IMR-90 (cell line): Measurements from ENCODE around the gene C19orf73. TPM values are rescaled to one million over a fixed set of nuclear protein-coding genes. Genes with fewer than 3 reads are reported as not detected.
A peak's percentile ranks its signal among the peaks of the same experiment; 100 is the strongest.

Experiments
- ATAC-seq: fragments of 200-7000 bp; cut with Tn5 transposase; 2 replicates; pipeline ENCODE4 v1.9.1; 2020; ENCODE audit warnings: low read depth, mild to moderate bottlenecking, moderate library complexity
- BruUV-seq: library from RNA; stranded (reverse); fragments of 400-500 nt; replicated peaks from 2 replicates; lab custom pipeline; 2021; lab: Mats Ljungman, UMichigan
- CTCF ChIA-PET: fragments of 300-600 bp; formaldehyde crosslinking; extraction: SDS; loops from one replicate; lab custom pipeline; 2021; ENCODE audit warnings: antibody characterized with exemption; lab: Yijun Ruan, JAX
- POLR2A ChIA-PET: fragments of 300-600 bp; sonication (Branson Sonifier 250); formaldehyde crosslinking; loops from one replicate; lab custom pipeline; 2022; ENCODE audit warnings: antibody characterized with exemption; ENCODE audit not compliant: unreplicated experiment; lab: Charles Lee
- DNase-seq: peaks from one replicate; pipeline ENCODE4 v3.0.0; 2013
- H2AFZ ChIP-seq: replicated peaks from 2 replicates; pipeline ENCODE3; 2013; ENCODE audit warnings: low read length, mild to moderate bottlenecking; ENCODE audit not compliant: poor library complexity
- H2AK5ac ChIP-seq: 2 replicates; pipeline ENCODE4 v1.6.1; 2013; ENCODE audit warnings: low read depth, low read length, inconsistent platforms
- H2AK9ac ChIP-seq: replicated peaks from 2 replicates; pipeline ENCODE3; 2013; ENCODE audit warnings: mild to moderate bottlenecking, low read depth, low read length, moderate library complexity; ENCODE audit not compliant: poor library complexity
- H2BK120ac ChIP-seq: 2 replicates; pipeline ENCODE4 v1.6.1; 2013; ENCODE audit warnings: low read depth, low read length, inconsistent platforms
- H2BK15ac ChIP-seq: 3 replicates; pipeline ENCODE4 v1.6.1; 2013; ENCODE audit warnings: low read depth, low read length, inconsistent platforms
- H2BK20ac ChIP-seq: 2 replicates; pipeline ENCODE4 v1.6.1; 2013; ENCODE audit warnings: low read depth, mild to moderate bottlenecking, inconsistent platforms, low read length, moderate library complexity
- H2BK5ac ChIP-seq: 2 replicates; pipeline ENCODE4 v1.6.1; 2013; ENCODE audit warnings: mild to moderate bottlenecking, low read depth, low read length, inconsistent platforms; ENCODE audit not compliant: poor library complexity, severe bottlenecking
- H3K14ac ChIP-seq: replicated peaks from 2 replicates; pipeline ENCODE4 v1.6.1; 2013; ENCODE audit warnings: low read depth, low read length, inconsistent platforms
- H3K18ac ChIP-seq: 2 replicates; pipeline ENCODE4 v1.6.1; 2013; ENCODE audit warnings: low read depth, low read length, control low read depth
- H3K23ac ChIP-seq: 2 replicates; pipeline ENCODE4 v1.6.1; 2013; ENCODE audit warnings: low read depth, low read length, inconsistent platforms
- H3K27ac ChIP-seq: 2 replicates; pipeline ENCODE4 v1.5.1; 2013; ENCODE audit warnings: mild to moderate bottlenecking, control low read depth, low read length; ENCODE audit not compliant: insufficient read depth
- H3K27me3 ChIP-seq: 2 replicates; pipeline ENCODE4 v1.6.1; 2013; ENCODE audit warnings: low read length; ENCODE audit not compliant: control insufficient read depth, insufficient read depth
- H3K36me3 ChIP-seq: 2 replicates; pipeline ENCODE4 v1.6.1; 2013; ENCODE audit warnings: low read length, mixed read lengths; ENCODE audit not compliant: control insufficient read depth, insufficient read depth
- H3K4ac ChIP-seq: 2 replicates; pipeline ENCODE4 v1.6.1; 2013; ENCODE audit warnings: low read depth, low read length, inconsistent platforms
- H3K4me1 ChIP-seq: 2 replicates; pipeline ENCODE4 v1.6.1; 2013; ENCODE audit warnings: low read length, mixed read lengths; ENCODE audit not compliant: control insufficient read depth, insufficient read depth
- H3K4me2 ChIP-seq: 2 replicates; pipeline ENCODE4 v1.6.1; 2013; ENCODE audit warnings: low read depth, mild to moderate bottlenecking, control low read depth, low read length, moderate library complexity
- H3K4me3 ChIP-seq: 2 replicates; pipeline ENCODE4 v1.5.1; 2013; ENCODE audit warnings: low read depth, mild to moderate bottlenecking, control low read depth, low read length, moderate library complexity; ENCODE audit not compliant: insufficient read depth
- H3K56ac ChIP-seq: 2 replicates; pipeline ENCODE4 v1.6.1; 2013; ENCODE audit warnings: low read length, inconsistent platforms; ENCODE audit not compliant: insufficient read depth; ENCODE audit errors: extremely low read depth
- H3K79me1 ChIP-seq, 2 experiments: 2 replicates each; pipeline ENCODE4 v1.6.1; 2013; ENCODE audit warnings: low read length in 2 of 2, inconsistent platforms in 1 of 2, low read depth in 1 of 2
- H3K9ac ChIP-seq: 2 replicates; pipeline ENCODE4 v1.6.1; 2013; ENCODE audit warnings: low read depth, low read length, control low read depth
- H3K9me1 ChIP-seq: 2 replicates; pipeline ENCODE4 v1.6.1; 2013; ENCODE audit warnings: low read length, inconsistent platforms; ENCODE audit not compliant: insufficient read depth
- H3K9me3 ChIP-seq: 2 replicates; pipeline ENCODE4 v1.6.1; 2013; ENCODE audit warnings: low read length; ENCODE audit not compliant: control insufficient read depth, insufficient read depth
- H4K20me1 ChIP-seq: 2 replicates; pipeline ENCODE4 v1.6.1; 2013; ENCODE audit warnings: low read length, inconsistent platforms; ENCODE audit not compliant: insufficient read depth
- H4K5ac ChIP-seq: 2 replicates; pipeline ENCODE4 v1.6.1; 2013; ENCODE audit warnings: mild to moderate bottlenecking, low read depth, low read length, control low read depth
- H4K8ac ChIP-seq, 2 experiments: 2 replicates each; pipeline ENCODE4 v1.6.1; 2013; ENCODE audit warnings: low read depth in 2 of 2, low read length in 2 of 2, control low read depth in 1 of 2, inconsistent platforms in 1 of 2
- H4K91ac ChIP-seq: 2 replicates; pipeline ENCODE4 v1.6.1; 2013; ENCODE audit warnings: low read depth, low read length, inconsistent platforms; ENCODE audit not compliant: insufficient read depth
- CEBPB ChIP-seq: IDR thresholded peaks from 2 replicates; pipeline ENCODE4 v1.6.1; 2012; ENCODE audit warnings: low read depth, low read length, improper control_type of control experiment
- FOS ChIP-seq: fragments of 150-350 bp; IDR thresholded peaks from 2 replicates; pipeline ENCODE4 v1.6.1; 2016; ENCODE audit warnings: low read depth, low read length
- MAFK ChIP-seq: IDR thresholded peaks from 2 replicates; pipeline ENCODE4 v1.6.1; 2012; ENCODE audit warnings: low read depth, low read length, improper control_type of control experiment
- MAZ ChIP-seq: IDR thresholded peaks from 2 replicates; pipeline ENCODE4 v1.6.1; 2012; ENCODE audit warnings: low read depth, mild to moderate bottlenecking, low read length, improper control_type of control experiment, moderate library complexity, borderline replicate concordance
- NFE2L2 ChIP-seq: fragments of 150-350 bp; IDR thresholded peaks from 2 replicates; pipeline ENCODE4 v1.6.1; 2016; ENCODE audit warnings: low read depth, mild to moderate bottlenecking, low read length
- RAD21 ChIP-seq: IDR thresholded peaks from 2 replicates; pipeline ENCODE4 v1.6.1; 2012; ENCODE audit warnings: low read length, improper control_type of control experiment
- SMC3 ChIP-seq: fragments of 150-350 bp; IDR thresholded peaks from 2 replicates; pipeline ENCODE4 v1.6.1; 2016; ENCODE audit warnings: low read depth, mild to moderate bottlenecking, antibody characterized with exemption, low read length, moderate library complexity
- WGBS, 2 experiments: methylation state at CpG; one replicate each; pipeline versions ENCODE4 v1.1.5 to v1.1.7; 2013; ENCODE audit warnings: missing lambda C conversion rate in 2 of 2; ENCODE audit not compliant: insufficient read length in 1 of 2; ENCODE audit errors: extremely low coverage in 2 of 2; 5-methylcytosine and 5-hydroxymethylcytosine counted together
- dilution Hi-C: fragments of 300-500 bp; cut with HindIII; formaldehyde crosslinking; loops from one replicate; pipeline ENCODE4 v1.14.3; 2018; ENCODE audit warnings: low sequenced_read_pairs; ENCODE audit not compliant: unreplicated experiment
- in situ Hi-C: fragments of 300-500 bp; cut with MboI; formaldehyde crosslinking; loops from 3 replicates; pipeline ENCODE4 v1.14.3; 2019; ENCODE audit warnings: low sequenced_read_pairs, inconsistent platforms, mixed read lengths
- intact Hi-C: fragments of 100-400 bp; cut with micrococcal nuclease; formaldehyde crosslinking; loops from 2 replicates; pipeline ENCODE4 v1.10.0; 2022
- polyA plus RNA-seq, 3 experiments: library from polyadenylated mRNA; depleted of rRNA; stranded (reverse); fragments of >200 nt; gene quantifications; 2 replicates each; pipeline ENCODE4 v1.2.3, GENCODE V29; 2012; ENCODE audit warnings: low replicate concordance in 1 of 3
- total RNA-seq: library from RNA; depleted of rRNA; stranded (reverse); fragments of >200 nt; gene quantifications from 2 replicates; pipeline ENCODE4 v1.2.3, GENCODE V29; 2012
- TF ChIP-seq, protein P1 (sequence below): conservative IDR thresholded peaks from 2 replicates; pipeline ENCODE4 v1.5.1; 2012; ENCODE audit warnings: mild to moderate bottlenecking, low read depth, low read length, improper control_type of control experiment
- TF ChIP-seq, protein P2 (sequence below): fragments of 150-350 bp; IDR thresholded peaks from 2 replicates; pipeline ENCODE4 v1.6.1; 2016; ENCODE audit warnings: low read depth, mild to moderate bottlenecking, low read length, moderate library complexity, borderline replicate concordance
- TF ChIP-seq, protein P3 (sequence below): fragments of 150-350 bp; IDR thresholded peaks from 2 replicates; pipeline ENCODE4 v1.6.1; 2017; ENCODE audit warnings: mild to moderate bottlenecking, antibody characterized with exemption, low read length, low read depth

The C19orf73 gene
- total and polyA plus RNA-seq, 2 of the 4 experiments (the other 2 are of a cell fraction): 1.2 TPM; not detected in 1

DNA sequence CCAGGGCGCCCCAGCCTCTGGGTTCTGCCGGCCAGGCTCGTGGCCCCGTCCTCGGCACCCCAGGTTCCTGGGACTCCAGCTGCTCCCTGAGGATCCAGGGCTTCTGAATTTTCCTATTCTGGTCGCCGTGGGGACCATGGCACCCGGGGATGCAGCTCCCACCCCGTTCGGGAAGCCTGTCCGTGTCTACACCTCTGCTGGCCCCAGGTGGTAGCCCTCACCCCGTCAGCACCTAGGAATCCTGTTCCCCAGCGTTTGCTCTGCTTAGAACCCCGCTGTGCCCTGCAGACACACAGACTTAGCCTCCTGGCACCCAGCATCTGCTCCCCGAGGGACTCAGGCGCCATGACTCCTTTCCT lies 1.4 kb upstream of the C19orf73 start:
- dilution Hi-C loops: no loop called here
- no peaks in the 10 kb centered on the region for H3K36me3 ChIP-seq
- H2AK5ac ChIP-seq: no peak overlapping the region
- no peak overlapping the region for H3K14ac ChIP-seq
- in situ Hi-C loops: no loop called here
- H2BK15ac ChIP-seq: no peak overlapping the region
- WGBS, 2 experiments: 13% methylated on average over 13 of the region's 16 CpGs; no CpG with 5 or more reads in 1 of the 2 experiments
- no peak overlapping the region for H3K56ac ChIP-seq
- H4K5ac ChIP-seq: no peak overlapping the region
- ChIA-PET POLR2A (no interaction called here), CTCF (interaction anchor here (1.3 kb wide), 1 partner anchor 26 kb away, joined by 4 read pairs; no protein-coding TSS in a partner anchor)
- H3K9me1 ChIP-seq: peaks cover 11% of the 10 kb centered on the region
- no TSS peak for BruUV-seq
- peaks cover 12% of the 10 kb centered on the region for H3K27me3 ChIP-seq
- no peak overlapping the region for H3K23ac ChIP-seq
- no peak overlapping the region for H3K4me2 ChIP-seq
- no peak overlapping the region for H2BK120ac ChIP-seq
- no peak overlapping the region for H4K91ac ChIP-seq
- H3K4me3 ChIP-seq: no peak overlapping the region
- peaks cover 4% of the 10 kb centered on the region; the same call in 1 of the 2 replicates for H3K4me1 ChIP-seq
- H2AK9ac ChIP-seq: peak overlapping the region; percentile 81
- no peak for ATAC-seq
- H3K27ac ChIP-seq: no peak overlapping the region
- H3K4ac ChIP-seq: no peak overlapping the region
- no peak overlapping the region for H3K18ac ChIP-seq
- no peak overlapping the region for H3K9ac ChIP-seq
- no peak overlapping the region for H2AFZ ChIP-seq
- no peaks in the 10 kb centered on the region for H3K9me3 ChIP-seq
- no peak for DNase-seq
- peaks cover 0 to 26% of the 10 kb centered on the region in 2 experiments; a peak in 2 of 4 replicates for H3K79me1 ChIP-seq
- peaks cover 3% of the 10 kb centered on the region; the same call in 1 of the 2 replicates for H4K20me1 ChIP-seq
- intact Hi-C loops: no loop called here
- no peak overlapping the region for H4K8ac ChIP-seq
- no peak for TF ChIP-seq MAZ
- no peak for TF ChIP-seq NFE2L2
- TF ChIP-seq SMC3: no peak
- TF ChIP-seq, protein P1, sequence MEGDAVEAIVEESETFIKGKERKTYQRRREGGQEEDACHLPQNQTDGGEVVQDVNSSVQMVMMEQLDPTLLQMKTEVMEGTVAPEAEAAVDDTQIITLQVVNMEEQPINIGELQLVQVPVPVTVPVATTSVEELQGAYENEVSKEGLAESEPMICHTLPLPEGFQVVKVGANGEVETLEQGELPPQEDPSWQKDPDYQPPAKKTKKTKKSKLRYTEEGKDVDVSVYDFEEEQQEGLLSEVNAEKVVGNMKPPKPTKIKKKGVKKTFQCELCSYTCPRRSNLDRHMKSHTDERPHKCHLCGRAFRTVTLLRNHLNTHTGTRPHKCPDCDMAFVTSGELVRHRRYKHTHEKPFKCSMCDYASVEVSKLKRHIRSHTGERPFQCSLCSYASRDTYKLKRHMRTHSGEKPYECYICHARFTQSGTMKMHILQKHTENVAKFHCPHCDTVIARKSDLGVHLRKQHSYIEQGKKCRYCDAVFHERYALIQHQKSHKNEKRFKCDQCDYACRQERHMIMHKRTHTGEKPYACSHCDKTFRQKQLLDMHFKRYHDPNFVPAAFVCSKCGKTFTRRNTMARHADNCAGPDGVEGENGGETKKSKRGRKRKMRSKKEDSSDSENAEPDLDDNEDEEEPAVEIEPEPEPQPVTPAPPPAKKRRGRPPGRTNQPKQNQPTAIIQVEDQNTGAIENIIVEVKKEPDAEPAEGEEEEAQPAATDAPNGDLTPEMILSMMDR: no peak
- TF ChIP-seq MAFK: no peak
- TF ChIP-seq FOS: no peak
- TF ChIP-seq, protein P2, sequence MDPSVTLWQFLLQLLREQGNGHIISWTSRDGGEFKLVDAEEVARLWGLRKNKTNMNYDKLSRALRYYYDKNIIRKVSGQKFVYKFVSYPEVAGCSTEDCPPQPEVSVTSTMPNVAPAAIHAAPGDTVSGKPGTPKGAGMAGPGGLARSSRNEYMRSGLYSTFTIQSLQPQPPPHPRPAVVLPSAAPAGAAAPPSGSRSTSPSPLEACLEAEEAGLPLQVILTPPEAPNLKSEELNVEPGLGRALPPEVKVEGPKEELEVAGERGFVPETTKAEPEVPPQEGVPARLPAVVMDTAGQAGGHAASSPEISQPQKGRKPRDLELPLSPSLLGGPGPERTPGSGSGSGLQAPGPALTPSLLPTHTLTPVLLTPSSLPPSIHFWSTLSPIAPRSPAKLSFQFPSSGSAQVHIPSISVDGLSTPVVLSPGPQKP: no peak
- TF ChIP-seq, protein P3, sequence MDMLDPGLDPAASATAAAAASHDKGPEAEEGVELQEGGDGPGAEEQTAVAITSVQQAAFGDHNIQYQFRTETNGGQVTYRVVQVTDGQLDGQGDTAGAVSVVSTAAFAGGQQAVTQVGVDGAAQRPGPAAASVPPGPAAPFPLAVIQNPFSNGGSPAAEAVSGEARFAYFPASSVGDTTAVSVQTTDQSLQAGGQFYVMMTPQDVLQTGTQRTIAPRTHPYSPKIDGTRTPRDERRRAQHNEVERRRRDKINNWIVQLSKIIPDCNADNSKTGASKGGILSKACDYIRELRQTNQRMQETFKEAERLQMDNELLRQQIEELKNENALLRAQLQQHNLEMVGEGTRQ: no peak
- TF ChIP-seq CEBPB: no peak
- TF ChIP-seq RAD21: no peak
- H2BK5ac ChIP-seq: no peak overlapping the region
- no peak overlapping the region for H2BK20ac ChIP-seq
